ENCODE data around the gene FBXO24.

GRCh38 chr7:100572281-100572948, 13.7 kb upstream of the FBXO24 start:
- TF ChIP-seq ZSCAN18 (tag by site-specific recombination; IDR thresholded peaks at IDR 0.05) (no peak), ZNF792 (tag by site-specific recombination; IDR thresholded peaks at IDR 0.05) (no peak), CTCF (tag by site-specific recombination; IDR thresholded peaks at IDR 0.05) (0 out of 2 replicates have a peak, but pooled peaks have one; percentile 8), OVOL3 (tag by site-specific recombination; IDR thresholded peaks at IDR 0.05) (no peak), KLF9 (tag by site-specific recombination; IDR thresholded peaks at IDR 0.05; ENCODE audit: low read depth) (no peak), ZNF560 (tag by site-specific recombination; IDR thresholded peaks at IDR 0.05; ENCODE audit: borderline replicate concordance) (no peak), ZNF16 (tag by site-specific recombination; IDR thresholded peaks at IDR 0.05; ENCODE audit: low read depth) (no peak), ZNF639 (tag by site-specific recombination; IDR thresholded peaks at IDR 0.05) (no peak), ZNF121 (tag by site-specific recombination; IDR thresholded peaks at IDR 0.05) (no peak), ZSCAN5A (tag by site-specific recombination; IDR thresholded peaks at IDR 0.05) (no peak), ZNF362 (tag by site-specific recombination; IDR thresholded peaks at IDR 0.05) (no peak), PRDM1 (tag by site-specific recombination; IDR thresholded peaks at IDR 0.05) (no peak), REST (tag by site-specific recombination; IDR thresholded peaks at IDR 0.05) (no peak), ZNF830 (tag by site-specific recombination; IDR thresholded peaks at IDR 0.05; ENCODE audit: low read depth) (no peak)
